GM12875 (cell line): ENCODE results near the gene DHX36.

Source experiments
- H3K4me3 ChIP-seq: one replicate; pipeline ENCODE4 v1.5.1; 2011; ENCODE audit warnings: low read depth, low read length, control low read depth
- CTCF ChIP-seq: IDR thresholded peaks from 2 replicates; pipeline ENCODE4 v1.5.1; 2011; ENCODE audit warnings: low read depth, mild to moderate bottlenecking, control low read depth, inconsistent platforms, low read length, moderate library complexity, borderline replicate concordance; ENCODE audit not compliant: insufficient read depth

The DHX36 gene

DNA sequence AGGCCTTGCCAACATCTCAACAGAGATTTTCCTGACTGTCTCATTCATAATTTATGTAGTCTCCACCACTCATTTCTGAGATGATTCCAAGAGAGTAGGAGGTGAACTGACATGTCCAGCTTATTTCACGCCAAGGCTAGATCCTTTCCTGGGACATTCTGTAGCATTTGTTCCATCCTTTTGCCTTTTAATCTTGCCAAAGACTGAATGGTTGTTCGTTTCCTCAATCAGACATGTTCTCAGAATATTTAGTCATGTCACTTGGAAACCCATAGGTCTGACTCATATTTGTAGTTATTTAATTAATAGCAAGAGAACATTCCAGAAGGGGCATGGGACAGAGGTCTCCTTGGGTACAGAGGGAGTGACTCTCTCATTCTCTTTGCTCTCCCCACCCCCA lies 80.9 kb downstream of the DHX36 start:
- H3K4me3 ChIP-seq = no peak overlapping the region
- no peak for TF ChIP-seq CTCF

GRCh38 chr3:154242766-154243165 lies 81.5 kb downstream of the DHX36 start:
- H3K4me3 ChIP-seq = no peak overlapping the region
- no peak for TF ChIP-seq CTCF

DNA sequence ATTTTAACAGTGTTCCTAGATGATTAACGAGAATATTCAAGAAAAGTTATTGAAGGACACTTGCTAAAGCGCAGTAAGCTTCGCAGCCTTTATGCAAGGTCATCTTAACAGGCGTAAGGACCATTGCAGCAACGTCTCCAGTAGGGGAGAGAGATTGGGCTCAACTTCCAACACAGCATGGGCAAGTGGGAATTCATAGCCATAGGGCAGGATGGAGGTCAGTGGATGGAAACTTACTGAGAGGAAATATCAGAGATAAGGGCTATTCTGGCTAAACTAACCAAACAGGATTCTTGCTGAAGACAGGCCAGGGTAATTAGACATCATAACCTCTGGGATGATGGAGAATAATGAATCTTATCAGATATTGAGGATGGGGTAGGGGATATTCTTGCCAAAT lies 82.8 kb downstream of the DHX36 start:
- TF ChIP-seq CTCF = no peak
- no peak overlapping the region for H3K4me3 ChIP-seq

DNA sequence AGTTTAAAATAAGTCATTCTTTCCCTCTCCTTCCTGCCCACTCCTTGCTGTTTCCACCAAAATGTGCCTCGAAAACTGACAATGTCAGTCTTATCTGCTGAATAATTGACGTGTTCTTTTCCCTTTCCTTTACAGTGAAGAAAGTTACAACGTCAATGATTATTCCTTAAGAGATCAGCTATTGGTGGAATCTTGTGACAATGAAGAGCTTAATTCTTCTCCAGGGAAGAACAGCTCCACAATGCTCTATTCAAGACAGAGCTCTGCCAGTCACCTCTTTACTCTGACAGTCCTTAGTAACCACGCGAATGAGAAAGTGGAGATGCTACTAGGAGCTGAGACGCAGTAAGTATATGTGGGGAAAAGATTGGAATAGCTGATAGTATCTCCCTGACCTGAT lies 84.1 kb downstream of the DHX36 start:
- no peak for TF ChIP-seq CTCF

DNA sequence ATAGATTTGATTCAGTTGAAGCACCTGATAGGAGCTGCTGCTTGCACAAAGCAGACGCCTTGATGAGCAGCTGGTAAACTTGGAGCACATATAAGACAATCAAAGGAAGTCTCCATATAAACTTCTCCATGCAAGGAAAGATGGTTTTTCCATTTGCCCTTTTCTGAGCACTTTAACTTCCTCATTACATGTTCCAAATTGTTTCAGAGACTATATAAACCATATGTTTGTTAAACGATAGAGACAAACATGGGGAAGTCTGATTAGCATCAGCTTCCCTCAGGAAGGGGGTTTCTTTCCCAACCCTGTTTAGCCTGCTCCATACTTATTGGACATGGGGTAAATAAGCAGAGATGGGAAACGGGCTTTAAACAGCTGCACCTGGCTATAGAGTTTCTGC lies 88.0 kb downstream of the DHX36 start:
- TF ChIP-seq CTCF = no peak
- H3K4me3 ChIP-seq = no peak overlapping the region

More for the DNA sequence above, 84.1 kb downstream of the DHX36 start:
- no peak overlapping the region for H3K4me3 ChIP-seq

GRCh38 chr3:154235330-154235729 lies 89.0 kb downstream of the DHX36 start:
- no peak for TF ChIP-seq CTCF
- H3K4me3 ChIP-seq = no peak overlapping the region

- H3K4me3 ChIP-seq = no peak overlapping the region
- TF ChIP-seq CTCF = no peak
Observed at GRCh38 chr3:154229217-154229590, 95.1 kb downstream of the DHX36 start.
